ENCODE data around the gene EDN1. TPM values are rescaled to one million over a fixed set of nuclear protein-coding genes. Genes with fewer than 3 reads are reported as not detected.

Gene EDN1
- polyA plus RNA-seq, 5 donors = 40.3 to 67.6 (median 47.6) TPM

GRCh38 chr6:12344296-12344695, 54.1 kb downstream of the EDN1 start:
- DNase-seq = no peak

GRCh38 chr6:12344961-12345693, 55.0 kb downstream of the EDN1 start:
- no peak for DNase-seq

GRCh38 chr6:12345694-12346058, 55.5 kb downstream of the EDN1 start:
- no peak for DNase-seq

Measured in right lung (tissue), 5 donors.